Measurements from ENCODE around the gene PRDM7.

- no peak for TF ChIP-seq MAX (IDR thresholded peaks at IDR 0.05)
- no peak for TF ChIP-seq CTCF (IDR thresholded peaks at IDR 0.05)
- TF ChIP-seq E2F6 (IDR thresholded peaks at IDR 0.05; ENCODE audit: borderline replicate concordance, low read depth) = no peak
- no peak for TF ChIP-seq JUNB (IDR thresholded peaks at IDR 0.05)
- TF ChIP-seq HMGXB4 (CRISPR knock-in tag; IDR thresholded peaks at IDR 0.05; ENCODE audit: borderline replicate concordance) = no peak
- TF ChIP-seq USF2 (IDR thresholded peaks at IDR 0.05) = no peak
- TF ChIP-seq HES2 (IDR thresholded peaks at IDR 0.05) = no peak
- no peak for TF ChIP-seq RCOR1 (IDR thresholded peaks at IDR 0.05; ENCODE audit: low read depth, low read length)
- no peak for TF ChIP-seq RFX5 (IDR thresholded peaks at IDR 0.05)
- no peak for TF ChIP-seq RARB (CRISPR knock-in tag; IDR thresholded peaks at IDR 0.05)
- TF ChIP-seq MAZ (IDR thresholded peaks at IDR 0.05; ENCODE audit: borderline replicate concordance, low read depth, low read length) = no peak
- no peak for TF ChIP-seq KDM5A (IDR thresholded peaks at IDR 0.05)
- TF ChIP-seq EP300 (IDR thresholded peaks at IDR 0.05) = no peak
Observed at GRCh38 chr16:90031186-90031930, 45.8 kb downstream of the PRDM7 start.
